Neural crest cell (in vitro differentiated cells): ENCODE results near the gene TOR1AIP1. TPM values are rescaled to one million over a fixed set of nuclear protein-coding genes. Genes with fewer than 3 reads are reported as not detected.
A peak's percentile ranks its signal among the peaks of the same experiment; 100 is the strongest.

Source experiments
- DNase-seq: peaks from one replicate; pipeline ENCODE4 v3.0.0; 2021; ENCODE audit warnings: low read depth, mixed read lengths, low spot score
- H3K27ac Mint-ChIP-seq: one replicate; pipeline ENCODE4 v1.8.0; 2021; ENCODE audit warnings: mild to moderate bottlenecking, mixed read lengths; ENCODE audit not compliant: unreplicated experiment
- H3K27me3 Mint-ChIP-seq: 2 replicates; pipeline ENCODE4 v1.8.0; 2021; ENCODE audit warnings: low read depth, mild to moderate bottlenecking, mixed read lengths
- H3K36me3 Mint-ChIP-seq: 2 replicates; pipeline ENCODE4 v1.8.0; 2021; ENCODE audit warnings: low read depth, mild to moderate bottlenecking, mixed read lengths
- H3K4me1 Mint-ChIP-seq: 2 replicates; pipeline ENCODE4 v1.8.0; 2021; ENCODE audit warnings: mixed read lengths
- H3K4me3 Mint-ChIP-seq: one replicate; pipeline ENCODE4 v1.8.0; 2021; ENCODE audit warnings: mild to moderate bottlenecking, mixed read lengths
- H3K9me3 Mint-ChIP-seq: 2 replicates; pipeline ENCODE4 v1.8.0; 2021; ENCODE audit warnings: mixed read lengths
- CTCF ChIP-seq: fragments of 200-600 bp; sonication (generic); conservative IDR thresholded peaks from 2 replicates; pipeline ENCODE4 v1.5.0; 2021; ENCODE audit warnings: antibody characterized with exemption, mild to moderate bottlenecking
- total RNA-seq: library from RNA; stranded (reverse); gene quantifications from 2 replicates; pipeline ENCODE4 v1.2.1, GENCODE V29; 2021

Gene TOR1AIP1
- total RNA-seq, 1 donor from 2014 or later, result 22.1 TPM

DNA sequence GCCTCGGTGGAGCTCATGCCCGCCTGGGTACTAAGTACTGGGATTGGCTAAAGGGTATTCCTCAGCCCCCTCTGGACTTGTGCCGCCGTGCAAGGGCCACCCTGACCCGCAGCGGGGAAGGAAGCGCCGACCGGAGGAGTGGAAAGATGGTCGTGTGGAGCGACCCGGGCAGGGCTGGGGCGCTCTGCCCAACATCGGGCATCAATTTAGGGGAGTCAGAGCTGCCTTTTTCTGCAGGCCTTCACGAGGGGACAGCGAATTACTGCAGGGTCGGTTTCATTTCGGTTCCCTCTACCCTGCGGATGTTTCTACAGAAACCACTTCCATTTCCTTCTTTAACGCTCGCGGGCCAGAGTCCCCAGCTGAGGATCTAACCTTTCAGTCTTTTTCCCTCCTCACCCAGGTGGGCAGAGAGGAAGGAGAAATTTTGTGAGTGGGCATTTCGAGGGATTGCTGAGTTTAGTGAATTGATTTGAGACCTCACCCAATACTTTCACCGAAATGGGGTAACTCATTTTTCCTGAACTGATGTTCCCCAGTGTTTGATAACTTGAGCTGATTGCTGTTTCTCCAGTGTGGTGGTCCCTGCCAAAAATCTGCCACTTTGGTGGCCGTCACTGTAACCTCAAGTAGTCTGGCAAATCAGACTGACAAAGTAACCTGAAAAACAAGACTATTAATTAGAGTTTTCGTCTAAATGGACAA lies 1.1 kb downstream of the TOR1AIP1 start:
- peak overlapping the region; percentile 100 for H3K27ac Mint-ChIP-seq
- H3K4me3 Mint-ChIP-seq, result peak overlapping the region; percentile 98
- H3K9me3 Mint-ChIP-seq, result no peaks in the 10 kb centered on the region
- no peaks in the 10 kb centered on the region for H3K27me3 Mint-ChIP-seq
- peaks cover 40% of the 10 kb centered on the region for H3K4me1 Mint-ChIP-seq
- TF ChIP-seq CTCF, result no peak
- DNase-seq, result no peak
- H3K36me3 Mint-ChIP-seq, result no peaks in the 10 kb centered on the region

DNA sequence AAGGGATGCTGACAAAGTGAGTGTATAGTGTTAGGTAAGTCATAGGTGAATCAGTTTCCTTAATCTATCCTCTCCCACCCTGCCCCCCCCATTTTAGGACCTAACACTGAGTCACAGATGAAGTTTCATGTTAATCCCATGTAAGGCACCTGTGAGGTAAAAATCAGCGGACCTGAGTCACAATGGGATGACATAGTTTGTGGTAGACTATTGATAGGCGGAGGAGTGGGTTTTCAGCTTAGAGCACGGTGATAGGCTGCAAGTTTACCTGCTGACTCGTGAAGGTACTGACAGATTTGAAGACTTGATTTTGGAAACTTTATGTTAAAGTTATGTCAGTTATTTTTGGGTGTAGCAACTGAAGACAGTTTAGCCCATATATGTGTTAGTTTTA lies 1.7 kb downstream of the TOR1AIP1 start:
- TF ChIP-seq CTCF, result no peak

DNA sequence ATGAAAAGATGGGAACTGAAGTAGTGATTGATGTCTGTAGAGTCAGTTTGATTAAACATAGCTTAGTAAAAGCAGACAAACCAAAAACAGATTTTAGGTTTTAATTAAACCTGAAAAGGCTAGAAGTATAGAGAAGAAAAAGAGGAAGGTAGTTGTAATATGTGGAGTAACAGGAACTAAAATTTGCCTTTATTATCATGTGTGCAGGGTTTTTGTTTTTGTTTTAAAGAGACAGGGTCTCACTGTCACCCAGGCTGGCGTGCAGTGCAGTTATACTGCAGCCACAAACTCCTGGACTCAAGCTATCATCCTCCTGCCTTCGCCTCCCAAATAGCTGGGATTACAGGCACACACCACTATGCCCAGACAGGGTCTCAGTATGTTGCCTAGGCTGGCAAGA lies 6.0 kb downstream of the TOR1AIP1 start:
- Mint-ChIP-seq H3K4me3 (no peak overlapping the region), H3K36me3 (no peaks in the 10 kb centered on the region), H3K27me3 (no peaks in the 10 kb centered on the region), H3K9me3 (no peaks in the 10 kb centered on the region), H3K4me1 (peaks cover 15% of the 10 kb centered on the region), H3K27ac (no peak overlapping the region)
- DNase-seq, result no peak
- TF ChIP-seq CTCF, result no peak

More for the DNA sequence above, 1.7 kb downstream of the TOR1AIP1 start:
- Mint-ChIP-seq H3K27me3 (no peaks in the 10 kb centered on the region), H3K4me1 (peaks cover 36% of the 10 kb centered on the region), H3K9me3 (no peaks in the 10 kb centered on the region), H3K27ac (peak overlapping the region; percentile 100), H3K36me3 (no peaks in the 10 kb centered on the region), H3K4me3 (peak overlapping the region; percentile 98)
- no peak for DNase-seq

GRCh38 chr1:179889589-179889988 lies 7.5 kb downstream of the TOR1AIP1 start:
- Mint-ChIP-seq H3K9me3 (no peaks in the 10 kb centered on the region), H3K27me3 (no peaks in the 10 kb centered on the region), H3K4me3 (no peak overlapping the region), H3K36me3 (no peaks in the 10 kb centered on the region), H3K27ac (no peak overlapping the region), H3K4me1 (peaks cover 2% of the 10 kb centered on the region)
- no peak for DNase-seq
- no peak for TF ChIP-seq CTCF

DNA sequence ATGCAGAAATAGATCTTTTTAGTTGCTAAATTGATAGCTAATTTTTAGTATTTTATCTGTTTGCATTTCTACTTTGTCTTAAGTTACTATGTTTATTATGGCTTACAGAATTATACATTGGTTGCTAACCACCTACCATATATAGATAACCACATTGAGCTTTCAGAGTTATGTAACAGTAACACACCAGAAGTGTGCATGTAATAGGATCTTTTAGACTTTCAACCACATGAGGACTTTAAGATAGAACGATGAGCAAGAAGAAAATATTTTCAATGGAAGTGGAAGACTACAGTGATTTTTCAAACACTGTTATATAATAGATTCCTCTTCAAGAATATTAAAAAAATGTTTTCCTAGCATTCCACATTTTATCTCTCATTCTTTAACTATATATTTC lies 28.8 kb downstream of the TOR1AIP1 start:
- TF ChIP-seq CTCF, result no peak
- DNase-seq, result no peak
- Mint-ChIP-seq H3K36me3 (peaks cover 16% of the 10 kb centered on the region), H3K9me3 (no peaks in the 10 kb centered on the region), H3K4me1 (no peaks in the 10 kb centered on the region), H3K4me3 (no peak overlapping the region), H3K27me3 (no peaks in the 10 kb centered on the region), H3K27ac (no peak overlapping the region)
